ENCODE results near the gene OR52H1. TPM values are rescaled to one million over a fixed set of nuclear protein-coding genes. Genes with fewer than 3 reads are reported as not detected.

Gene OR52H1
- total and polyA plus RNA-seq, 2 donors (not counting 3 experiments of a cell fraction or from before 2014, with no cell fraction given): 0.33 TPM; not detected in 1

DNA sequence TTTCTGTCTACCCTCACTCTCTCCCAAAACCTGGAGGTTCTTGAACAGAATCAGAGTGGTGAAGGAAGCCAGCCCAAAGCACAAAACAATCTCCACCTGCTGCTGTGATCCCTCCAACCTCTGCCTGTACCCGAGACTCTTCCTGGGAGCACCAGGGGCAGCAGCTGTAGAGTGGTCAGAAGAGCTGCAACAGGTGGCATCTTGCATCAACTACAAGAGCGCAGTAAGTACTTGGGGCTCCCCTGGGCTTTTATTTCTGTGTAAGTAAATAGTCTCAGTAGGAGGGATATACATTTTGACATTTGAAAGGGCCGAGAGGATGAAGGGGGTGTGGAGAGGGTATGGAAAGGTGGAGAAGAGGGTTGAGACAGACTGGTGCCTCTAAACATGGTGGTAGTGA is 23.6 kb downstream of the OR52H1 start:
- Histone ChIP-seq H3K4me3 (replicated peaks in 1 of 3; ENCODE audit: insufficient read depth in 1 of 3, low read depth in 1 of 3, low read length in 3 of 3) (no peak overlapping the region), H3K27ac (ENCODE audit: insufficient read depth, low read depth, low read length) (no peak overlapping the region), H3K4me1 (ENCODE audit: control insufficient read depth, extremely low read depth, insufficient read depth, low read length) (no peaks in the 10 kb centered on the region), H3K4me2 (ENCODE audit: insufficient read depth, low read length) (no peak overlapping the region), H3K9me1 (replicated peaks; ENCODE audit: control insufficient read depth, extremely low read depth, insufficient read depth, low read length) (no peaks in the 10 kb centered on the region), H3K36me3 (ENCODE audit: control insufficient read depth in 2 of 2, extremely low read depth in 1 of 2, insufficient read depth in 2 of 2, low read length in 2 of 2) (no peaks in the 10 kb centered on the region), H3K79me2 (ENCODE audit: control insufficient read depth, insufficient read depth, low read length) (no peaks in the 10 kb centered on the region), H3K27me3 (ENCODE audit: control insufficient read depth in 2 of 2, insufficient read depth in 2 of 2, low read length in 2 of 2) (no peaks in the 10 kb centered on the region), H3K9ac (replicated peaks; ENCODE audit: extremely low read depth, insufficient read depth, low read length) (no peak overlapping the region), H2AFZ (ENCODE audit: low read depth, low read length) (no peak overlapping the region), H4K20me1 (replicated peaks; ENCODE audit: control insufficient read depth, extremely low read depth, insufficient read depth, low read length) (no peaks in the 10 kb centered on the region), H3K9me3 (replicated peaks; ENCODE audit: control insufficient read depth, insufficient read depth, low read length) (no peaks in the 10 kb centered on the region)
- dilution Hi-C loops (cut with MboI; ENCODE audit: extremely low pct_ligation_motif_present, low sequenced_read_pairs): no loop called here
- DNase-seq (ENCODE audit: low read depth, low spot score): no peak
- BruUV-seq (replicated peaks): no TSS peak
- TF ChIP-seq POLR2A (IDR thresholded peaks at IDR 0.05; ENCODE audit: low read depth, low read length) (no peak), JUN (IDR thresholded peaks at IDR 0.05; ENCODE audit: borderline replicate concordance, insufficient read depth, insufficient read length, low read depth) (no peak)
- ChIA-PET POLR2A (no interaction called here), CTCF (no interaction called here)
- no peak for FAIRE-seq
- intact Hi-C loops (cut with micrococcal nuclease): no loop called here

DNA sequence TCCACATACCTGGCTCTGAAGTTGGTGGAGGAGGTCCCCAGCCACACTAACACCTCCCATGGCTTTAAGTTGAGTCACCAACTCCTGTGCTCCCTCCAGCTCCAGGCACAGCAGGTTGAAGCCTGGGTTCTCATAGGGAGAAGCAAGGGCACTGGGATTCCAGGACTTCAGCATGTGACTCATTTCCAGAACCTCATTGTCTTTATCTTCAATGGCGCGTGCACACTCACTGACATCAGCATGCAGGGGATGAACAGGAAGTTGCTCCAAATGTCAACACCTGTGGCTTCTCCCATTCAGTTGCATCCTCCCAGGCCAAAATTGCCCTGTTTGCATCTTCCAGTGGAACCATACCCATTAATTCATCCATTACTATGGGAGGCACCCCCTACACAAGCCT is 26.0 kb downstream of the OR52H1 start:
- no TSS peak for BruUV-seq (replicated peaks)
- dilution Hi-C loops (cut with MboI; ENCODE audit: extremely low pct_ligation_motif_present, low sequenced_read_pairs): no loop called here

More for the DNA sequence above, 26.0 kb downstream of the OR52H1 start:
- Histone ChIP-seq H3K4me1 (ENCODE audit: control insufficient read depth, extremely low read depth, insufficient read depth, low read length) (no peaks in the 10 kb centered on the region), H3K9ac (replicated peaks; ENCODE audit: extremely low read depth, insufficient read depth, low read length) (no peak overlapping the region), H2AFZ (ENCODE audit: low read depth, low read length) (no peak overlapping the region), H3K9me3 (replicated peaks; ENCODE audit: control insufficient read depth, insufficient read depth, low read length) (no peaks in the 10 kb centered on the region), H3K36me3 (ENCODE audit: control insufficient read depth in 2 of 2, extremely low read depth in 1 of 2, insufficient read depth in 2 of 2, low read length in 2 of 2) (no peaks in the 10 kb centered on the region), H4K20me1 (replicated peaks; ENCODE audit: control insufficient read depth, extremely low read depth, insufficient read depth, low read length) (no peaks in the 10 kb centered on the region), H3K9me1 (replicated peaks; ENCODE audit: control insufficient read depth, extremely low read depth, insufficient read depth, low read length) (no peaks in the 10 kb centered on the region), H3K4me3 (replicated peaks in 1 of 3; ENCODE audit: insufficient read depth in 1 of 3, low read depth in 1 of 3, low read length in 3 of 3) (no peak overlapping the region), H3K27ac (ENCODE audit: insufficient read depth, low read depth, low read length) (no peak overlapping the region), H3K79me2 (ENCODE audit: control insufficient read depth, insufficient read depth, low read length) (no peaks in the 10 kb centered on the region), H3K27me3 (ENCODE audit: control insufficient read depth in 2 of 2, insufficient read depth in 2 of 2, low read length in 2 of 2) (no peaks in the 10 kb centered on the region), H3K4me2 (ENCODE audit: insufficient read depth, low read length) (no peak overlapping the region)
- no peak for TF ChIP-seq POLR2A (IDR thresholded peaks at IDR 0.05; ENCODE audit: low read depth, low read length)
- no peak for TF ChIP-seq FOS (IDR thresholded peaks at IDR 0.05; ENCODE audit: borderline replicate concordance, insufficient read depth, low read length)
- TF ChIP-seq MYC (IDR thresholded peaks at IDR 0.05; ENCODE audit: low read depth, low read length): no peak
- TF ChIP-seq GATA2 (IDR thresholded peaks at IDR 0.05; ENCODE audit: insufficient read depth, insufficient read length, low read depth, low read length): no peak
- TF ChIP-seq, protein P1, sequence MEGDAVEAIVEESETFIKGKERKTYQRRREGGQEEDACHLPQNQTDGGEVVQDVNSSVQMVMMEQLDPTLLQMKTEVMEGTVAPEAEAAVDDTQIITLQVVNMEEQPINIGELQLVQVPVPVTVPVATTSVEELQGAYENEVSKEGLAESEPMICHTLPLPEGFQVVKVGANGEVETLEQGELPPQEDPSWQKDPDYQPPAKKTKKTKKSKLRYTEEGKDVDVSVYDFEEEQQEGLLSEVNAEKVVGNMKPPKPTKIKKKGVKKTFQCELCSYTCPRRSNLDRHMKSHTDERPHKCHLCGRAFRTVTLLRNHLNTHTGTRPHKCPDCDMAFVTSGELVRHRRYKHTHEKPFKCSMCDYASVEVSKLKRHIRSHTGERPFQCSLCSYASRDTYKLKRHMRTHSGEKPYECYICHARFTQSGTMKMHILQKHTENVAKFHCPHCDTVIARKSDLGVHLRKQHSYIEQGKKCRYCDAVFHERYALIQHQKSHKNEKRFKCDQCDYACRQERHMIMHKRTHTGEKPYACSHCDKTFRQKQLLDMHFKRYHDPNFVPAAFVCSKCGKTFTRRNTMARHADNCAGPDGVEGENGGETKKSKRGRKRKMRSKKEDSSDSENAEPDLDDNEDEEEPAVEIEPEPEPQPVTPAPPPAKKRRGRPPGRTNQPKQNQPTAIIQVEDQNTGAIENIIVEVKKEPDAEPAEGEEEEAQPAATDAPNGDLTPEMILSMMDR (IDR thresholded peaks at IDR 0.05; ENCODE audit: extremely low read depth in 1 of 2, insufficient read depth in 1 of 2, low read depth in 1 of 2, low read length in 2 of 2): no peak
- TF ChIP-seq, protein P2, sequence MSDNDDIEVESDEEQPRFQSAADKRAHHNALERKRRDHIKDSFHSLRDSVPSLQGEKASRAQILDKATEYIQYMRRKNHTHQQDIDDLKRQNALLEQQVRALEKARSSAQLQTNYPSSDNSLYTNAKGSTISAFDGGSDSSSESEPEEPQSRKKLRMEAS (IDR thresholded peaks at IDR 0.05; ENCODE audit: insufficient read depth, insufficient read length): no peak
- TF ChIP-seq POLR2AphosphoS5 (IDR thresholded peaks at IDR 0.05; ENCODE audit: insufficient read depth, low read depth, low read length): no peak
- no peak for TF ChIP-seq EZH2 (IDR thresholded peaks at IDR 0.05; ENCODE audit: borderline replicate concordance, low read depth, low read length, severe bottlenecking)
- TF ChIP-seq JUN (IDR thresholded peaks at IDR 0.05; ENCODE audit: borderline replicate concordance, insufficient read depth, insufficient read length, low read depth): no peak
- POLR2A ChIA-PET: no interaction called here
- CTCF ChIA-PET: interaction anchor here (0.6 kb wide), 1 partner anchor 30 kb away, joined by 5 read pairs; no protein-coding TSS in a partner anchor
- FAIRE-seq (no peak), DNase-seq (ENCODE audit: low read depth, low spot score) (no peak)
- intact Hi-C loops (cut with micrococcal nuclease): no loop called here
